Panc1 (cell line): ENCODE data around the gene BBC3. TPM values are rescaled to one million over a fixed set of nuclear protein-coding genes. Genes with fewer than 3 reads are reported as not detected.

ENCODE experiments used
- ATAC-seq: fragments of 200-7000 bp; cut with Tn5 transposase; 2 replicates; pipeline ENCODE4 v1.9.1; 2020; ENCODE audit warnings: mild to moderate bottlenecking, moderate library complexity
- BruUV-seq: library from RNA; stranded (reverse); fragments of 400-500 nt; replicated peaks from 2 replicates; lab custom pipeline; 2021; lab: Mats Ljungman, UMichigan
- CTCF ChIA-PET: fragments of 300-600 bp; sonication (Branson Sonifier 250); formaldehyde crosslinking; loops from one replicate; lab custom pipeline; 2022; ENCODE audit warnings: antibody characterized with exemption; lab: Charles Lee
- POLR2A ChIA-PET: fragments of 300-600 bp; sonication (Branson Sonifier 250); formaldehyde crosslinking; loops from one replicate; lab custom pipeline; 2022; ENCODE audit warnings: antibody characterized with exemption; lab: Charles Lee
- DNase-seq: peaks from one replicate; pipeline ENCODE4 v3.0.0-alpha.2; 2010; ENCODE audit warnings: low read depth, low spot score
- H3K27ac ChIP-seq: 2 replicates; pipeline ENCODE4 v1.5.1; 2011; ENCODE audit warnings: mild to moderate bottlenecking, low read length, inconsistent platforms
- H3K27me3 ChIP-seq: fragments of 200-500 bp; sonication (Bioruptor generic); 2 replicates; pipeline ENCODE4 v1.6.0; 2014; ENCODE audit warnings: low read length, inconsistent platforms; ENCODE audit not compliant: control insufficient read depth, insufficient read depth
- H3K36me3 ChIP-seq: fragments of 200-500 bp; sonication (Bioruptor generic); 2 replicates; pipeline ENCODE4 v1.5.1; 2014; ENCODE audit warnings: inconsistent platforms, mild to moderate bottlenecking, low read length, moderate library complexity; ENCODE audit not compliant: control insufficient read depth, insufficient read depth
- H3K4me1 ChIP-seq: 2 replicates; pipeline ENCODE4 v1.5.1; 2011; ENCODE audit warnings: inconsistent platforms, mild to moderate bottlenecking, low read length, moderate library complexity; ENCODE audit not compliant: control insufficient read depth, insufficient read depth
- H3K4me3 ChIP-seq, 2 experiments: 2 replicates each; pipeline ENCODE4 v1.5.1; 2011 to 2012; ENCODE audit warnings: low read depth in 2 of 2, low read length in 2 of 2, mild to moderate bottlenecking in 2 of 2, inconsistent platforms in 1 of 2, moderate library complexity in 1 of 2
- H3K9me3 ChIP-seq: fragments of 200-500 bp; sonication (Bioruptor generic); 2 replicates; pipeline ENCODE4 v1.5.1; 2014; ENCODE audit warnings: low read depth, mild to moderate bottlenecking, inconsistent platforms, low read length, moderate library complexity; ENCODE audit not compliant: control insufficient read depth, insufficient read depth
- CTCF ChIP-seq: fragments of 450-650 bp; IDR thresholded peaks from 2 replicates; pipeline ENCODE4 v1.5.1; 2017; ENCODE audit warnings: mild to moderate bottlenecking
- POLR2AphosphoS5 ChIP-seq: IDR thresholded peaks from 2 replicates; pipeline ENCODE4 v1.6.1; 2012; ENCODE audit warnings: mild to moderate bottlenecking, low read depth, low read length, moderate library complexity
- REST ChIP-seq, 2 experiments: IDR thresholded peaks; 2 replicates each; pipeline ENCODE4 v1.6.1; 2011 to 2012; ENCODE audit warnings: low read depth in 2 of 2, control low read depth in 1 of 2, low read length in 1 of 2, mild to moderate bottlenecking in 1 of 2, moderate library complexity in 1 of 2; ENCODE audit not compliant: insufficient read depth in 1 of 2
- SIN3A ChIP-seq: IDR thresholded peaks from 2 replicates; pipeline ENCODE4 v1.6.1; 2012; ENCODE audit warnings: low read depth, mild to moderate bottlenecking, low read length, moderate library complexity, borderline replicate concordance; ENCODE audit not compliant: insufficient read depth
- TCF7L2 ChIP-seq: IDR thresholded peaks from 2 replicates; pipeline ENCODE4 v1.6.1; 2011; ENCODE audit warnings: mild to moderate bottlenecking, low read depth, low read length, inconsistent platforms
- in situ Hi-C: cut with HindIII; loops from 2 replicates; pipeline ENCODE4 v1.10.0; 2016; ENCODE audit warnings: low sequenced_read_pairs, low pct_unique_long_range_greater_than_20kb
- intact Hi-C: fragments of 100-400 bp; cut with micrococcal nuclease; formaldehyde crosslinking; loops from one replicate; pipeline ENCODE4 v1.10.0; 2022; ENCODE audit not compliant: unreplicated experiment
- total RNA-seq: library from RNA; stranded (reverse); gene quantifications from one replicate; pipeline ENCODE4 v1.2.1, GENCODE V29; 2021; ENCODE audit not compliant: unreplicated experiment

The BBC3 gene
- total RNA-seq, 1 experiment from 2014 or later = 7.6 TPM

- in situ Hi-C loops = no loop called here
- ChIA-PET CTCF (no interaction called here), POLR2A (no interaction called here)
- Histone ChIP-seq H3K27me3 (no peaks in the 10 kb centered on the region), H3K36me3 (peaks cover 2% of the 10 kb centered on the region; the same call in 1 of the 2 replicates), H3K27ac (no peak overlapping the region), H3K9me3 (no peaks in the 10 kb centered on the region), H3K4me3 (no peak overlapping the region), H3K4me1 (no peaks in the 10 kb centered on the region)
- TF ChIP-seq SIN3A = no peak
- TF ChIP-seq POLR2AphosphoS5 = no peak
- no peak for TF ChIP-seq TCF7L2
- no peak for TF ChIP-seq REST (IDR thresholded peaks at IDR 0.05; ENCODE audit: insufficient read depth in 1 of 2, low read depth in 2 of 2, low read length in 1 of 2)
- TF ChIP-seq CTCF = no peak
- ATAC-seq (no peak), DNase-seq (no peak)
- intact Hi-C loops = no loop called here
- no TSS peak for BruUV-seq
Measured at GRCh38 chr19:47269596-47269995, 38.6 kb upstream of the BBC3 start.

GRCh38 chr19:47268028-47268427 lies 37.0 kb upstream of the BBC3 start:
- TF ChIP-seq POLR2AphosphoS5 = no peak
- TF ChIP-seq TCF7L2 = no peak
- CTCF ChIA-PET = no interaction called here
- intact Hi-C loops (no loop called here), in situ Hi-C loops (no loop called here)
- no peaks in the 10 kb centered on the region for H3K9me3 ChIP-seq
- no peak for DNase-seq
- POLR2A ChIA-PET = no interaction called here
- H3K27ac ChIP-seq = no peak overlapping the region
- H3K36me3 ChIP-seq = no peaks in the 10 kb centered on the region; the same call in 1 of the 2 replicates
- no peaks in the 10 kb centered on the region for H3K4me1 ChIP-seq
- no TSS peak for BruUV-seq
- H3K27me3 ChIP-seq = no peaks in the 10 kb centered on the region
- no peak overlapping the region for H3K4me3 ChIP-seq
- no peak for ATAC-seq

- ChIA-PET POLR2A (no interaction called here), CTCF (interaction anchor here (0.6 kb wide), 1 partner anchor 188 kb away, joined by 8 read pairs; no protein-coding TSS in a partner anchor)
- H3K9me3 ChIP-seq = no peaks in the 10 kb centered on the region
- ATAC-seq (no peak), DNase-seq (no peak)
- in situ Hi-C loops = no loop called here
- H3K4me1 ChIP-seq = no peaks in the 10 kb centered on the region
- no TSS peak for BruUV-seq
- no peaks in the 10 kb centered on the region; the same call in 1 of the 2 replicates for H3K36me3 ChIP-seq
- H3K27me3 ChIP-seq = no peaks in the 10 kb centered on the region
- TF ChIP-seq SIN3A (no peak), REST (IDR thresholded peaks at IDR 0.05; ENCODE audit: insufficient read depth in 1 of 2, low read depth in 2 of 2, low read length in 1 of 2) (no peak), TCF7L2 (no peak), POLR2AphosphoS5 (no peak), CTCF (no peak)
- H3K4me3 ChIP-seq = no peak overlapping the region
- no peak overlapping the region for H3K27ac ChIP-seq
- intact Hi-C loops = no loop called here
Measured at GRCh38 chr19:47267350-47267759, 36.4 kb upstream of the BBC3 start.
